Tibial nerve (tissue), 3 donors: ENCODE measurements around the gene KRT9.

ENCODE experiments used
- POLR2A ChIP-seq, 2 donors: fragments of 450-650 bp; IDR thresholded peaks; one replicate each; pipeline ENCODE4 v1.6.1; 2017; ENCODE audit warnings: antibody characterized with exemption in 2 of 2, mild to moderate bottlenecking in 2 of 2, moderate library complexity in 2 of 2
- TF ChIP-seq, protein P1 (sequence below), 5 experiments: fragments of 200-600 bp in 3 of 5; fragments of 450-650 bp in 2 of 5; sonication (generic) in 3 of 5; IDR thresholded peaks; one replicate each; pipeline ENCODE4 v1.5.1; 2016 to 2019; ENCODE audit warnings: antibody characterized with exemption in 5 of 5, mild to moderate bottlenecking in 3 of 5, moderate library complexity in 2 of 5

DNA sequence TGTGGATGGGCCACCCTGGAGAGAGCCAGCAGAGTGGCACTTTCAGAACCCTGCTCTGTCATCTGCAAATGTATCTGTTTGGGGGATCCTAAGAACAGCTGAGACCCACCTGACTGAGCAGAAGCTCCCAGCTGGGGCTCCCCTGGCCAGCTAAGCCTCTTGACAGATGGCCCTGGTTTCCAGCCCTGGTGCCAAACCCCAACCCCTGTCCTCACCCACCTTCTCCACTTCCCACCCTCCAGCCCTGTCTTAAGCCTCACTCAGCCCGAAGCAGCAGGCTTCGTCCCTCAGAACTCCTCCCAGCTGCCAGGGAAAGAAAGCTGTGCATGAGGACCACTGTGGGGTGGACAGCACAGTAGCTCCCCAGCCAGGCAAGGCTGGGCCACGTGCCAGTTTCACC is 3.5 kb upstream of the KRT9 start:
- TF ChIP-seq, protein P1, sequence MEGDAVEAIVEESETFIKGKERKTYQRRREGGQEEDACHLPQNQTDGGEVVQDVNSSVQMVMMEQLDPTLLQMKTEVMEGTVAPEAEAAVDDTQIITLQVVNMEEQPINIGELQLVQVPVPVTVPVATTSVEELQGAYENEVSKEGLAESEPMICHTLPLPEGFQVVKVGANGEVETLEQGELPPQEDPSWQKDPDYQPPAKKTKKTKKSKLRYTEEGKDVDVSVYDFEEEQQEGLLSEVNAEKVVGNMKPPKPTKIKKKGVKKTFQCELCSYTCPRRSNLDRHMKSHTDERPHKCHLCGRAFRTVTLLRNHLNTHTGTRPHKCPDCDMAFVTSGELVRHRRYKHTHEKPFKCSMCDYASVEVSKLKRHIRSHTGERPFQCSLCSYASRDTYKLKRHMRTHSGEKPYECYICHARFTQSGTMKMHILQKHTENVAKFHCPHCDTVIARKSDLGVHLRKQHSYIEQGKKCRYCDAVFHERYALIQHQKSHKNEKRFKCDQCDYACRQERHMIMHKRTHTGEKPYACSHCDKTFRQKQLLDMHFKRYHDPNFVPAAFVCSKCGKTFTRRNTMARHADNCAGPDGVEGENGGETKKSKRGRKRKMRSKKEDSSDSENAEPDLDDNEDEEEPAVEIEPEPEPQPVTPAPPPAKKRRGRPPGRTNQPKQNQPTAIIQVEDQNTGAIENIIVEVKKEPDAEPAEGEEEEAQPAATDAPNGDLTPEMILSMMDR (IDR thresholded peaks at IDR 0.05), result no peak
- no peak for TF ChIP-seq POLR2A (IDR thresholded peaks at IDR 0.05)
